T follicular helper cell (primary cell): ENCODE data around the gene CCDC122.

Experiments
- DNase-seq: peaks from one replicate; pipeline ENCODE4 v3.0.0-alpha.2; 2020; ENCODE audit warnings: low read depth
- total RNA-seq, 2 experiments: gene quantifications; one replicate each; lab custom pipeline; 2026; lab: John Stamatoyannopoulos, UW

Gene CCDC122
- total RNA-seq: 1.1 to 1.4 reads per million in 2 experiments

DNA sequence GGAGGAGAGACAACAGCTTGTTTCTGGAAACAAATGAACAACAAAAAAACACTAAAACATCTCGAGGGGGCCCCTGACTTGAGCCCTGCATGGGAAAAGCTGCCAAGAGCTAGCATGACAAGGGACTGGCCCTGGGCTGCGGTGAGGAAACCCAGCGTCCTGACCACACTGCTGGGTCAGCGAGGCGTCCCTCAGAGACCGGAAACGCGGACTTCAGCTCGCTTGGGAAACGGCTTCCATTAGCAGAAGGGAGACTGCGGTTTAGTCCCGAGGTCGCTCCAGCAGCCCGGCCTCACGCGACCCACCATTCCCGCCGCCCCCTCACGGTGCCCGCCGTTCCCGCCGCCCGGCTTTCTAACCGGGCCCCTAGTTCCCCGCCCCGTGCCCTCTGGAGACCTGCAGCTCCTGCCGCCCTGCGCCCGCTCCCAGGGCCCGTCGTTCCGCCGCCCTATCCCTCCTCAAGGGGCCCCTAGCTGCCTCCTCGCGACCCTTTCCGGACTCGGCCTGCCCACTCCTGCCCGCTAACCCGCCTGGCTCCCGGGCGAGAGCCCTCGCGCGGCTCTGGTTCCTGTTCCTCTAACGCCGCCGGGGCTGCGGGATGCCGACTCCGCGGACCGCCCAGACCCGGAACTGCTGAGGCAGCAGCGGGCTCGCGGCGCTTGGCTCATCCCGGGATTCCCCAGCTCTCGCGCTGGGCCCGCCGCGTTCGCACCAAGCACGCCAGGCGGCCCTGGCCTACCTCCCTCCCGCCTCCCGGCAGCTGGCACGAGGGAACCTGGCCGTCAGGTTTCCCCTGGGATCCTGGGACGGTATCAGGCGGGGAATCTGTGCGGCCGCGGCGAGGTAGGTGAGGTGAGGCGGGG is at the start of gene CCDC122:
Gene CCDC122, minus strand, starts transcription at position 849 of the 863 bp plus-strand sequence. CDS start 10,364 bp downstream, outside the sequence.
- peak; percentile 66 for DNase-seq

DNA sequence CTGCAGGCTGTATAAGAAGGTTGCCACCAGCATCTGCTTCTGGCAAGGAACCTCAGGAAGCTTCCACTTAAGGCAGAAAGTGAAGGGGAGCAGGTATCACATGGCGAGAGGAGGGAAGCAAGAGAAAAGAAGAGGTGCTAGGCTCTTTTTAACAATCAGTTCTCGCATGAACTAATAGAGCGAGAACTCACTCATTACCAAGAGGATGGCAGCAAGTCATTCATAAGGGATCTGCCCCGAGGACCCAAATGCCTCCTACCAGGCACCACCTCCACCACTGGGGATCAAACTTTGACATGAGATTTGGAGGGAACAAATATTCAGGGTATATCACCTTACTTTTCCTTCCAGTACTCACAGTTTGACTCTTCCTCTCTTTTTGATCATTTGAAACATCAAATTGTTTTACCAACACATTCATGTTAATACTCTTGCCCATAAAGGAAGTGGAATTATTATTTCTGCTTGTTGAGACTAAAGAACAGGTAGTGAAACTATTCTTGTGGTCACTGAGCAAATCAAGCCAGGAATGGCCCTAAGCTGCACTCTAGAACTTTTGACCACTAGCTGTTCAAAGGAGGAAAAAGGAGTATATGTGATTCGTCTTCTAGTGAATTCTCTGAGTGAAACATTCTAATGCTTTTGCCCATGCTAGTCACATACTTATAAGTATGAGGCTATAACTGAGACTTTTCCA is 45.2 kb upstream of the CCDC122 start:
- no peak for DNase-seq

- DNase-seq: no peak
Observed at GRCh38 chr13:43920965-43921674, 41.6 kb upstream of the CCDC122 start.

GRCh38 chr13:43918636-43919035 is 39.1 kb upstream of the CCDC122 start:
- DNase-seq: no peak

- no peak for DNase-seq
Observed at GRCh38 chr13:43916828-43917227, 37.3 kb upstream of the CCDC122 start.

GRCh38 chr13:43915451-43915850 is 35.9 kb upstream of the CCDC122 start:
- no peak for DNase-seq

DNA sequence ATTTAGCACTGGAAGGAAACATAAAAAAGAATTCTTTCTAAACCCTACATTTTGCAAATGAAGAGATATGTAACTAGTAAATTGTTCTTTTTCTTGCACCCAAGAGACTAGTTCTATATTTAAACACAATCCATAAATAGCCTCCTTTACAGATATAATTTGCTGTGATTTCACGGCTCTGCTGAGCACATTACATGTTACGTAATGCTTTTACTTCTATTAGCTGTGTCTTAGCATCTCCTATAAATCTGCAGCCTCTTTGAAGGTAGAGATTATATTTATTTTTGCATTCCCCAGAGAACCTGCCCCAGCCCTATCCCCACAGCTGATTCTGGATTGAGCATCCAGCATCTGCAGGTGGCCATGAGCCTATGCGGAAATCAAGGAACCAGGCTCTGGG is 32.3 kb upstream of the CCDC122 start:
- DNase-seq: no peak

- DNase-seq: no peak
Observed at GRCh38 chr13:43911278-43911677, 31.7 kb upstream of the CCDC122 start.

- DNase-seq: no peak
Observed at GRCh38 chr13:43910856-43911255, 31.3 kb upstream of the CCDC122 start.

- DNase-seq: no peak
Observed at GRCh38 chr13:43908156-43909126, 28.9 kb upstream of the CCDC122 start.

DNA sequence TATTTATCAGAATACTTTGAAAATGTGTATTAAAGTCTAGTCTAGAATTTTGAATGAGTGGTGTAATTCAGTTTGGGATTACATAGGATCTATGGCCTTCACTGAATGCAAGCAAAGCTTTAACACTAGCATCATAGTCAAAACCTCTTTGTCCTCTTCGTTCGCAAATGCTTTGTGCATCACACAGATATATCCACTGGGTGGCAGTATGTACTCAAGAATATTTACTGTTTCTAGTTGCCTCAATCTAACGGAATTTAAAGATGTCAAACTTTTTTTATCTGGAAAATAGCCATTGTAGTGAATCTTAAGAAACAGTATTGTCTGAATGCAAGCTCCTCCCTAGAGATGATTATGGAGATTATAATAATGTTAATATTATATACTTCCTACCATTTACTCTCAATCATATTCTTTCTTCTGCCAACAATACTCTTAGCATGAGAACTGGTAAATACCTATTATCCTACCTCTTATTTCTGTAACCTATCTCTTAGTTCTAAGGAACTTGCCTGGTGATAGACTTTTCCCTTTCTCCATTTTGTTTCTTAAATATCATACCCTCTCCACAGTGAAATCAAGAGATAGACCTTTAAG is 26.0 kb upstream of the CCDC122 start:
- peak; percentile 12 for DNase-seq

DNA sequence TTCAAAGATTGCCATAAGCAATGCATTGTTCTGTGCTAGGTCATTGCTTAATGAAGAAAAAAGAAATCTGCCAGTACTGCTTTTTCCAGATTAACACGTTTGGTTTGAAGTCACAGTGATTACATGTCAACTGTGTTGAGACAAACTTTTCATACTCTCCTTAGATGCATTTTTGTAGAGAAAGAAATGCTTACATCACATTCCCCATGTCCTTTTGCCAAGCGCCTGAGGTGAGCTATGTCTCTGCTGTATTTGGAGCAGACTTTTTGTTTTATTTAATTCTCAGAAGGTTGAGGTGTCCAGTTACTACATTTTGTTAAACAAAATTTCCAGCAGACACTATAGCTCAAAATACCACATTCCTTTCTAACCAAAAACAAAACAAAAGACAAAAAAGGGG is 16.4 kb upstream of the CCDC122 start:
- no peak for DNase-seq

GRCh38 chr13:43894438-43894837 is 14.9 kb upstream of the CCDC122 start:
- no peak for DNase-seq

DNA sequence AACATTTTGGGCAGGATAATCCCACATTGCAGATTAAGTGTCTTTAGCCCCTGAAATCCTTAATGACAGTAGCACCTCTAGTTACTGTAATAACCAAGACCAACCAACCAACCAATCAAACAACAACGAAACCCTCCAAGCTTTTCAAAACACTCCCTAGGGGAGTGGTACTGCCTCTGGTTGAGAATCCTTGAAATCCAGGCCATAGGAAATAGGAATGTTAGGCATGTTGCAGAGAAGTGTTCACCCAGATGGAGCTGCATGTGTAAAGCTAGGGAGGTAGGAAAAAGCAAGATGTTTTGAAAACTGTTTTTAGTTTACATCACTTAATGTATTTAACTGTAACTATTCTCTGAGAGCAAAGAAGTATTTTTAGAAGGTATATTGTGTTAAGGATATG is 4.7 kb upstream of the CCDC122 start:
- DNase-seq: no peak

DNA sequence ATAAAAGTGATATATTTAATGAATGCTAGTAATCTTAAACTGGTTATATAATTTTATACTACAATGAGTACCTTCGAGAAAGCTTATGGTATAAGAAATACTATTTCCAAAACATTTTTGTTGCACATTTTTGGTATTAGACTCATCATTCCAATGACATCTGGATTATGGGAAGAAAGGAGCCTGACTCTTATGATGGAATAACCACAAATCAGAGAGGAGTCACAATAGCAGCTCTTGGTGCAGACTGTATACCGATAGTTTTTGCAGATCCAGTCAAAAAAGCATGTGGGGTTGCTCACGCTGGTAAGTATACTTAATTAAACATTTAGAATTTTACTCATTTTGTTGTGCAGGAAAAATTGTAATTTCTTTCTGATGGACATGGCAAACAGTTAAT is 4.1 kb upstream of the CCDC122 start:
- no peak for DNase-seq

GRCh38 chr13:43881580-43881979 is 2.0 kb upstream of the CCDC122 start:
- DNase-seq: no peak

DNA sequence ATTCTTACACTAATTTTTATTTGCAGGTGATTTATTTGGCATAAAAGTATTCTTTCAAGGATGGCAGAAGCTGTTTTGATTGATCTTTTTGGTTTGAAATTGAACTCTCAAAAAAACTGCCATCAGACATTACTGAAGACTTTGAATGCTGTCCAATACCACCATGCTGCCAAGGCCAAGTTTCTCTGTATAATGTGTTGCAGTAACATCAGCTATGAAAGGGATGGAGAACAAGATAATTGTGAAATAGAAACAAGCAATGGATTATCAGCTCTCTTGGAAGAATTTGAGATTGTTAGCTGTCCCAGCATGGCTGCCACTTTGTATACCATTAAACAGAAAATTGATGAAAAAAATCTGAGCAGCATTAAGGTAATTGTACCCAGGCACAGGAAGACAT is 1.4 kb upstream of the CCDC122 start:
- DNase-seq: no peak

GRCh38 chr13:43880214-43880855 is 795 bp upstream of the CCDC122 start:
- DNase-seq: no peak

GRCh38 chr13:43879755-43880181 is 228 bp upstream of the CCDC122 start, which contains the start of gene LACC1:
Gene LACC1, plus strand, starts transcription at chr13:43879904. Its CDS starts 1,082 bp downstream, at chr13:43880986.
- no peak for DNase-seq

- no peak for DNase-seq
Observed at GRCh38 chr13:43877766-43878165, 1.8 kb downstream of the CCDC122 start.
